NCI-H510A (cell line): ENCODE measurements around the gene KCNN3.

ENCODE experiments used
- DNase-seq: peaks from one replicate; lab custom pipeline; 2025; lab: John Stamatoyannopoulos, UW

Gene KCNN3

DNA sequence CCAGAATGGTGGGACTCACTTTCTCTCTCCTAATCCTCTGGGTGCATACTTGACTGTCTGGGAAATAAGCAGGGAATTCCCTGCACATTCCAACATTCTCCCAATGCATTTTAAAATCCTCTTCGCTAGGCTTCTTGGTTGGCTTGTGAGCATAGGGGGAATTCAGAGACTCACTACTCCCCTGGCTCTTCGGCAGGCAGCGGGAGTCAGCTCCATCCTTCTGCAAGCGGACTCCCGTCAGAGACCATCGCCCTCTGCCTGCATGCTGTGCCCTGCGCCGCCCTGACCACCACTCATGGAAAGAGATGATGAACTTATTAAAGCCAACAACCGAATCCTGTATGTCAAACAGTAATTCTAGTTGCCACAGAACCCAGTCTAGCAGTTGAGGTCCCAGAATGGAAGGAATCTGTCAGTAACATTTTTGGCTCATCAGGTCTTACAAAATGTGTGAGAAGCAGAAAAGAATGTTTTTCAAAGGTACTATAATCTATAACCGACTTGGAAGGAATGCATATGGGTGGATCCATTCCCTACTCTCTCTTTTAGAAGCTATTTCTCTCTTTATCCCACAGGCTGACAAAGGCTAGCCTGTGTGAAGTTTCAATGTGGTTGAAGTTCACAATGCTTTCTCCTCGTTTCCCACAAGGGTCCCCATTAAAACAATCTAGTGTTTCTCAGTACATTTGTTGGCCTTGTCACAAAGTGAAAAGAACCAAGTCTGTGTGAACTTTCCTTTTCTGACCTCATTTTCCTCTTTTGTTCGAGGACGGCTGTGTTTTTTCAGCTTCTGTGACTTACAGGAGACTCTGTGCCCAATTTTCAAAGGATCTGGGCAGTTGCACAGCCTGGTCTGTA lies 143.0 kb downstream of the KCNN3 start:
- DNase-seq: no peak

DNA sequence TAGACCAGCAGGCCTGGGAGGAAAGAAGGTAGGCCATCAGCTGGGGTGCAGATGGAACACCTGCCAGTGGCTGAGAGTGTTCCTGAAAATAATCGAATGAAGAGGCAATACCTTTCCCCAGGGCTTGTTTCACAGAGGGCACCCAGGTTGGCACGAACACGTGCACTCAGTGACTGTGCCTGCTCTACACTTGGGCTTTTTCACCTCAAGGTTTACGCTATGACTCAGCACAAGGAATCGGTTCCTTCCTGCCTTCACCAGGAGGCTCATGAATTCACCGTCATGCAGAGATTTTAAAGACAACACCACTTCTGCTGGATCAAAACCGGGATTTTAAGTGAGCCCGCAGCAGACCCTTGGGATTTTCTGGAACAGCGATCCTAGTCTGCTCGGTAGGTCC lies 143.6 kb downstream of the KCNN3 start:
- no peak for DNase-seq

DNA sequence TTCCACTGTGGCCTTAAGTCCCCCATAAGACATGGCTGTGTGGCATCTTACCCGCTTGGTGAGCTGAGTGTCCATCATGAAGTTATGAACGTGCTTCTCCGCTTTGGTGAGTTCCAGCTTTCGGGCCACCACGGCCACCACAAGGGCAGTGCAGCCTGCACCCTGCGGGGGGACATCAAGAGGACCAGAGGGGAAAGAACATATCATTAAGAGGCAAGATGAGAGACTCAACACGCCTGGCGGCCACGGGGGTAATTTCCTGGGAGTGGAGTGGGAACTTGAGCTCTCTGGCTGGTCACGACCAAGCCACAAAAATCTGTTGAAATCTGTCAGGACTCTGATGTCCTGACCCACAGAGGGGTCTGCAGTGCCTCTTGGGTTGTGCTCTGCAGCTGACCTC lies 144.2 kb downstream of the KCNN3 start:
- DNase-seq: no peak

DNA sequence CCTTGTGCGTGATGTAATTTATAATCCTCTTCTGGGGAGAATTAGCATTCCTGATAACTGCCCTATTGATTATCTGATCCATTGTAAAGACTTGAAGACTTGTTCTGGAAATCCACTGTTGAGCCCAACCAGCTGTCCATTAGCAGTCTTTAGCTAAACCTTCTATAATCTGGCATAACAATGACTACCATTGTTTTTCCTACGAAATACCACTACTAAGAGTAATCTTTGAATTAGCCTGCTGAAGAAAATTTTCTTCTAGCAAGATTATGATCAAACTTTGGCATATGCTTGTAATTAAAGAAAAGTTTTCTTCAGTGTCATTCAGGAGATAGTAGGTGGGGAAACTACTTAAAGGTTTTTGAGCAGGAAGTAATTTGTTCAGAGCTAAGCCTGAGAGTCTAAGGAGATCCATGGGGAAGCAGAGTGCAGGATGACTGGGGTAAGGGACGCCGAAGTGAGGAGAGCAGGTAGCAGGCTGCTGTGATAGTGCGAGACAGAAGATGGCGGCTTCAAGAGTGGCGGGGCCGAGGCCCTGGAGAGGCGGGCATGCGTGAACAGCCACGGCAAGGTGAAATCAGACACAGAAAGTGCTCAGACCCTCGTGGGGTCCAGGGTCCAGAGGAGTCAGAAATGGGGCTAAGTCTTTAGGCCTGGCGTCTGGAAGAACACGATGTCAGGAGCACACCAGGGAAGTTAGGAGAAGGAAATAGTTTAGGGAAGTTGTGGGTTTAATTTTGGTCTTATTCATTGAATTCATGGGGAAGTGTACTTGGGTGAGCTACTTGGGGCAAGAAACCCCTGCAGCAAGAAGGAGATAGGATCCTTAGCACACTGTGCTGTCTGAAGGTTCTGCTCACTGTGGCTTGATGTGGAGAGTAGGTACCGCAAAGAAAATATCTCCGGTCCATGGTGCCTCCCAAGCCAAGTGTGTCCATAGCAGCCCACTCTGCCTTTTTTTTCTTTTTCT lies 149.5 kb downstream of the KCNN3 start:
- no peak for DNase-seq

DNA sequence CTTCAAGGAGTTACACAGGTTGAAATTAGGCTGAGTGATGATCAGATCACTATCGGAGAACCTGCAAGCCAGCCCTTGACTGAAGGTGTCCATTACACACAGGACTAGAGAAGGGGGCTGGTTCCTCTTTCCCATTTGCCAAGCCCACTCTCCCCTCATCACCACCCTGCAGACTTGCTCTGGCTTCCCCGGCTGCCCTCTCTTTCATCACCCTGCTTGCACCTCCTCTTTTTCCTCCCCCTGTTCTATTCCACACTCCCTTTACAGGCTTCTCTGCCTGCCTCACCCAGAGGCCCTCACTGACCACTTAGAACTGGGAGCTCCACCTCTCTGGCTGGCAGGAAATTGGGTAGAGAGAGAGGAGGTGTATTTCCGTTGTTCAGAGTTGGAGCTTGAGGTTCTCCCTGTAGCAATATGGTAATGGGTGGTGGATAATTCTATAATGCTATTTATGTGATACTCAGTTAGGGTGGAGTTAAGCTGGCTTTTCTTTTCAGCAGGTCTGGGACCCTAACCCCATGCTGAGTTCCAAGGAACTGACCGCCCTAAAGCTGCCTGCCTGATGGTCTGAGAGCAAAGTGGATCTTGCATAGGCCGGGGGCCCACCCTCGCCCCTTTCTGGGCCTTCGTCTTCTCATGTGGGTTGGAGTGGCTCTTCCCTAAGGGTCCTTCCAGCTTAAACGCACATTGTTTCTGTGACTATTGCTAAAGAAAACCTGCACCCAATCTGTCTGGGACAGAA lies 150.3 kb downstream of the KCNN3 start:
- no peak for DNase-seq

DNA sequence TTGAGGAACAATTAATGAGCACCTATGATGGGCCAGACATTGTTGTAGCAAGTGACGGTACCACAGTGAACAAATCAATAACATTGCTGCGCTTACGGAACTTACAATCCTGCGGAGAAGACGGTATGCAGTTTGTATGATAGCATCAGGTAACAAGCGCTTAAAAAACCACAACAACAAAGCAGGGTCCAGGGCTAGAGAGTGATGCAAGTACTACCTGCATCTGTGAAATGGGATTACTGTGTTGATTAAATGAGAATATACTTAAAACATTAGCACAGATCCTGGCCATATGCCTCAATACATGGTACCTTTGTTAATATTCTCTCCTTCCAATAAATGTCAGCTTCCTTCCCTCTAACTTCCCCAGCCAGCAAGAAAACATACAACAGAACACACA lies 151.5 kb downstream of the KCNN3 start:
- DNase-seq: no peak

DNA sequence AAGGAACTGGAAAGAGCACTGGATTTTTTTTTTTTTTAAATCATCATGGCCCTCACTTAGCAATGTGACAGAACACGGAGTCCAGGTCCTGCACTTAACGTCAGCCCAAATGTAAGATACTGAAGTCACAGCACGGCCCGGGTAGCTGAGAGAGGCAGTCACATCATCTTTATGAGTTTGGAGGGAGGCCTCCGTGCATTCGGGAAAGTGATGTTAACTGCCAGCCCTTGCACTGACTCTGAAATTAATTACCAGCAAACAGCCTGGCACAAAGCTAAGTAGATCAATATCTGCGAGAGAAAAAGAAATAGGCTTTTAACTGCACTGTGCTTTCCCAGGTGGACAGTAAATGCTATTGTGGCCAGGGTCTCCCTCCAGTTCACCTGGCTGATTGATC lies 152.6 kb downstream of the KCNN3 start:
- DNase-seq: no peak

DNA sequence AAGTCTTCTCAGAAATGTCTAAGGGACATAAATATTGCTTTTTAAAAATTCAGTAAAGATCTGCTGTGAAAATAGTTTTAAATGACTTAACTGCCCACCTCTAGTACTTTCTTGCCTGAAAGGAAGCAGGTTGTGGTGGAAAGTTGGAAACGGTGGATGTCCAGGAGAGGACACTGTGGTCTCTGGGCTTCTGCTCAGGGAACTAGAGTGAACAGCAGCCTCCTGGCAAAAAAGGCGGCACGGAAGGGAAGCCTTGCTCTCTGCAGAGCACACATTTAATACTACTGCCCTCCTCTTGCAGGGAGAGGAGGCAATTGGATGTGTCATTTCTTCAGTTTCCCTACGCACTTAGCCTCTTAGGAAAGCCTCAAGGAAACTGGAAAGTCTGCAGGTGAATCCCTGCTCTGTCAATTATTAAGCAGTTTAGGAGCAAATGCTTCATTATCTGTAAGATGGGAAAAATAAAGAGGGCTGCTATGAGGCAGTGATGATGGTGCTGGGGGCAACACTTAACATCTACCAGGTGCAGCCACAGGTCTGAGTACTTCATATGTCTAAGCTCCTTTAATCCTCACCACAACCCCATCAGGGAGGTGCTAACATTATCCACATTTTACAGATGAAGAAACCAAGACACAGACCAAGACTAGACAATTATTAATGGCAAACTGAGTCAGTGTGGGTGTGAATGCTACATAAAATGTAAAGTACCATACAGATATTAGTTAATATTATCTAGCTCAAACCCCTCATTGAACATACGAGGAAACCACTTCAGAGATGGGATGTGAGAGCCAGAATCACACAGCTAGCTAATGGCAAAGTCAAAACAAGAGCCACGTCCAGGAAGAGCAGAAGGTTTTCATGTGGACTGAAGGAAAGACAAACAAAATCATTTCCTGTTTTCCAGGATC lies 153.2 kb downstream of the KCNN3 start:
- DNase-seq: no peak

DNA sequence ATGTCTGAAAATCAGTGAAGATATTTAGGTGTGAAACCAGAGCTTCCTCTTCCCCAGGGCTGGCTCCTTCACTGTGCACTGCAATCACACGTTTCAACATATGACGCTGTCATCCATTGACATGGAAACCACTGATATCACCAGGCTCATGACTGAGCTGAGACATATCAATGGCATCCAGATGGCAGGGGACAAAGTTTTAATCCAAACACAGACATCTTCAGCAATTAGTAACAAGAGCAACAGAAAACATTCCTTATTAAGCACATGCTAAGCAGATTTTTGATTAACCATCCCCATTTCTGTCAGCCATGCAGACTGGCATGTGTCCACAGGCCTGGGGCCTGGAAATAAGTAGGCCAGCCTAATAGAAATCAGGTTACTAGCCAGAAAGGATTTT lies 154.1 kb downstream of the KCNN3 start:
- DNase-seq: no peak

DNA sequence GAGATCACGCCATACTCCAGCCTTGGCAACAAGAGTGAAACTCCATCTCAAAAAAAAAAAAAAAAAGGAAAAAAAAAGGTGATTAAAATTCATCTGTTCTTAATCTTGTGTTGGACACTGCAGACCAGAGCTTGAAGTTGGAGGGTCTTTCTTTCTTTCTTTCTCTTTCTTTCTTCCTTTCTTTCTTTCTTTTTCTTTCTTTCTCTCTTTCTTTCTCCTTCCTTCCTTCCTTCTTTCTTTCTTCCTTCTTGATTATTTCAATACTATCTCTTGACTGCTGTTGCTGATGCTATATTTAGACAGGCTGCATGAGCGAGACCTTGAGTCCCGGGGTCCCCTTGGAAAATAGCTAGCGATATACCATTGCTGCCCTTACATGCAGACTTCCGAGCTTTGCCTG lies 154.7 kb downstream of the KCNN3 start:
- no peak for DNase-seq

DNA sequence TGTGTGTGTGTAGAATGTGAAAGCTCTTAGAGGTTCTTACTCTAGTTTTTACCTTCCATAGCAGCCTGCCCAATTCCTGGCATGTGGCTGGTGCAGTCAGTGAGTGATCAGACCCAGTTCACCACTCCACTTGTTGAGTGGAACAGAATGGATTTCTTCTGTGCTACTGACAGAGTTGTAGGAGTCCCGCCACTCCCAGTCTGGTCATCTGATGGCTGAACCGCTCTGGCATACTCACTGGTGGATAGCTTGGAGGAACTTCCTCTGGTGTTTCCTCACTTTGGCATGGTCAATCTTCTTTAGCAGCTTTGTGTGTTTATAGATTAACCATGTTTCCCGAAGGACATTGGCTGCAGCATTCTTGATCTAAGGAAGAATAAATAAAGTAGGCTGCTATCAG lies 155.4 kb downstream of the KCNN3 start:
- no peak for DNase-seq

DNA sequence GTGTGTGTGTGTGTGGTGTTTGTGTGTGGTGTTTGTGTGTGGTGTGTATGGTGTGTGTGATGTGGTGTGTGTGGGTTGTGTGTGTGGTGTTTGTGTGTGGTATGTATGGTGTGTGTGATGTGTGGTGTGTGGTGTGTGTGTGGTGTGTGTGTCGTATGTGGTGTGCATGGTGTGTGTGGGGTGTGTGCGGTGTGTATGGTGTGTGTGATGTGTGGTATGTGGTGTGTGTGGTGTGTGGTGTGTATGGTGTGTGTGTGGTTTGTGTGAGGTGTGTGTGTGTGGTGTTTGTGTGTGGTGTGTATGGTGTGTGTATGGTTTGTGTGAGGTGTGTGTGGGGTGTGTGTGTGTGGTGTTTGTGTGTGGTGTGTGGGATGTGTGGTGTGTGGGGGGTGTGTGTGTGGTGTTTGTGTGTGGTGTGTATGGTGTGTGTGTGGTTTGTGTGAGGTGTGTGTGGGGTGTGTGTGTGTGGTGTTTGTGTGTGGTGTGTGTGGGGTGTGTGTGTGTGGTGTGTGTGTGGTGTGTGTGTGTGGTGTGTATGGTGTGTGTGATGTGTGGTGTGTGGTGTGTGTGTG lies 155.9 kb downstream of the KCNN3 start:
- no peak for DNase-seq

DNA sequence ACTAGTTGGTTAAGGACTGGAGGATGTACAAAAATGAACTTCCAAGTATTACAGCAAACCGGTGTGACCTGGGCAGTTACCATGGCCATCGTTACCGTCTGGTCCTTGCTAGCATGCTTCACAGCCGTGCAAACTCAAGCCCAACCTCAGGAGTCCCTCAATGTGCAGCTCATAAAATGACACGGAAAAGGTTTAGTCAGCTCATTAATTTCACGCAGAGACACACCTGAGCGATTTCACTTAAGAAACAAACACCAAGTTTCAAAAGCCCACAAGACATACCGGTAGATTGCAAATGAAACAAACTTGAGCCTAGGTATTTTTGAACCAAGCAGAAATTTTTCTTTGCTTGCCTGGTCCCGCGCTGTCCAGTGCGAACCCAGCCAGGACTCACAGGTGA lies 157.1 kb downstream of the KCNN3 start:
- no peak for DNase-seq

DNA sequence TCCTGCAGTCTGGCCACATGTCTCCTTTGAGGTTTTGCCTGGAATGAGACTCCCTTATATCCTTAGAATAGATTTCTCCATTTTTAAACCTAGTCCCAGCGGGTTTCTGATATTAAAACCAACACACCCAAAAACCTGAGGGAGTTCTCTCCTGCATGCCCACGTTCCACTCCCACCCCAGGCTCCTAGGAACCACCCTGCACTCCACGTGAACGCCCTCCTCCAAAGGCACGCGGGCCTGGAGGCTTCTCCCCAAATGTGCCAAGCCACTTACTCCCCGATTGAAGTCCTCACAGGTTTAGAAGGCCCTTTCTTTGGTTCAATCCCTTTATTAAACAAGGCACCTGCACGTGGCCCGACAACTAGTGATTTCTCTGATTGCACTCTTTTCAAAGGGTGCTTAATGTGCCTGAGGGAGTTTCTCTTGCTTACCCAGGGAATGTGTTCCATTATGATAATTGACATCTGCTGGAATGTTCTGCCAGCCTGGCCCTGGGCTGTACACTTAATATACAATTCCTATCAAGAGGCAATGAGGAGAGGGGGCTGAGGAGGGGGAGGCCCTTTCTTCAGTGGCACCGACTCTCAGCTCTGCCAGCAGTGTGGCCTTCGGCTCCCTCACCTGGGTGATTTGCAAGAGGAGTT lies 157.8 kb downstream of the KCNN3 start:
- no peak for DNase-seq

DNA sequence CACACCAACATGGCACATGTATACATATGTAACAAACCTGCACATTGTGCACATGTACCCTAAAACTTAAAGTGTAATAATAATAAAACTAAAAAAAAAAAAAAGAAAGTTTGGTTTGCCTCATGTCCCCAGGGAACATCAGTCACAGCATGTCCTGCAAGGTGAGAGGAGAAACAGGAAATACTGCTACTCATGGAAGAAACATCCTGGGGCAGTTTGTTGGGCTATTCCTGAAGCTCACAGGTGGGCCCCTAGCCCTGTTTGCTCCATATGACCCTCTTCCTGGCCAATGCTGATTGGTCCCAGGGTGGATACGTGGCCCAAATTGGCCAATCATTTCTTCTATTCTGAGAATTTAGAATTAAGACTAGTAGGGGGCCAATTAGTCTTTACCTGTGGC lies 158.7 kb downstream of the KCNN3 start:
- DNase-seq: no peak

DNA sequence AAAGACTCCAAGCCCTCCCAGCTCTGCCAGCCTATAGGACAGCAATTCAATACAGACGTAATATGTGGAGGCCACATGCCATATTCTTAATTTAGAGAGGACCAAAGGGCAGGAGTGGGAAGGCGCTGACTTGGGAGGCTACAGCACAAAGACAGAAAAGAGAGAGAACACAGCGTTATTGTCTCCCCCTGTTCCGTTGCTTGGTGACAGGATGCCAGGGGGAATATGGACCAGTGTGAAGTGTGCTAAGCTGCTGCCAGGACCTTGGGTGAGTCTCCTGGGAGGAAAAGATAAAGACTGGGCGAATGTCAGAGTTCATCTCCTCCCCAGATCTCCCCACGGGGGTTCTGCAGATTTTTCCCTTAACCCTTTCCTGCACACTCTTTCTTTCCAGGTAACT lies 160.0 kb downstream of the KCNN3 start:
- no peak for DNase-seq

DNA sequence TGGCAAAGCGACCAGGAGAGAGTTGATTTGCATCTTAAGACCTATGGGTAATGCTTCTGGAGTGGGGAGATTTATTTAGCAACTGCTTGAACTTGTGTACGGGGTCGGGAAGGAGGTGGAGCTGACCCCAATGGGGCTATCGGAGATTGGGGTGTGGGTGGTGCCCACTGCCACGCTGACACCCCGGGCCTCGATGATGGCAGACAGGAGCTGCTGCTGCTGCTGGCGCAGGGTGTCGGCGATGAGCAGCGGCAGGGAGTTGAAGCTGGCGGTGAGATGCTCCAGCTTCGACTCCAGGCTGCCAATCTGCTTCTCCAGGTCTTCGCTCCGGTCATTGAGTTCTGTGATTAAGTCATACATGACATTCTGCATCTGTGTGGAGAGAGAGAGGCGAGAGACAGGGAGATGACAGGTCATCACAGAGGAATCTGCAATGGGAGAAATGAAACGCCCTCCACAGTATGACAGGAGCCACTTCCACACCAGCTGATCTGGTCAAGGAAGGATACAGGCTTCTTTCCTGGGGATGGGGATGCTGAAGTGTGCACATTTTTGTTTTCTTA lies 162.1 kb downstream of the KCNN3 start:
- DNase-seq: no peak

DNA sequence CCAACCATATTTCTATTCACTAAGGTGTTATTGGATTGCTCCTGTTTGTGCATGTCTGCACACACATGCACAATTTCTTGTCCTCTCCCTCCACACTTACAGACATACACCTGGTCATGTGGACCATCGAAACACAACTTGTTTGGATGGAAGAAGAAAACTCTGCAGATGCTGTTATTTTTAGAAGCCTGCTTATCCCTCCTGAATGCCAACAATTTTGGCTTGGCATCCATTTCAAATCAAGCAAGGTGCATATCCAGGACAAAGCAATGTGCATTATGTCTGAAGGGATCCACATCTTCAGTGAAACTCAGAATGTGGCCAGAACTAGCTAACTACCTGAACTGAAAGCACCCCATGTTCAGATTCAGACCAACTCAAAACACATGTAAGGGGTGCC lies 163.2 kb downstream of the KCNN3 start:
- no peak for DNase-seq

DNA sequence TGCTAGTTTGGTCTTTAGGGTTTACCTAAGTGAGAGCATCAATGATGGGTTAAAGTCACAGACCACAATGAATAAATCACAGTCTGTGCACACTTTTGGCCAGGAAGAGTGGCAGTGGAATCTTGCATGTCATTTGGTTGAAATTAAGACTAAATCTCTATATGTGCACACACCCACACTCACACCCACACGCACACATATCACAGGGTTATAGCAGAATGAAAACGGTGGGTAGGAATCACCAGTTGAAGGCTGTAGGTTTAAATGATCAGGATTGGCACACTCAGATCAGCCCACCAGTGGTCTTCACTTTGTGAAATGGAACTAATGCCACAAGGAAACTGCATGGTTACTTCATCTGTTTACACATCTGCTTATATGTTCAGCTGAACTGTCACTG lies 164.5 kb downstream of the KCNN3 start:
- no peak for DNase-seq

DNA sequence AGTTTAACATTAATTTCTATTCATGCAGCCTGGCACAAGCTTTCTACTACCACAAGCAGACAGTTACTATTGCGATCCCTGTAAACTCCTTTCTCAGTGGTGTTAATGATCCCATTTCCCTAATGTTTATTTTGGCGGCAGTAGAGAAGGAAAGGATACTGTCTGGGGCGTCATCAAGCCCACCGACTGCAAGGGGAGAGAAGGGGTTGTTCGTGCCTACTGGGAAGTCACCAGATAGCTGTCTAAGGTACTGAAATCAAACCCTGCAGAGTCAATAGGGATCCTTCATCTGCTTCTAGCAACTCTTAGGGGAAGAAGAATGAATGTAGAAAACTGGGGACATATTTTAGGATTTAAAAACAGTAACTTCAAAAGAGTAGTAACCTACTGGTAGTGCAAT lies 166.9 kb downstream of the KCNN3 start:
- DNase-seq: no peak
